ENCODE measurements around the gene IL17B. TPM values are rescaled to one million over a fixed set of nuclear protein-coding genes. Genes with fewer than 3 reads are reported as not detected.

The IL17B gene
- polyA plus RNA-seq, 3 donors = 1.3 to 2.1 (median 1.5) TPM

GRCh38 chr5:149324641-149325040 is 54.5 kb downstream of the IL17B start:
- no peak for DNase-seq

Other genes with a start within 250 kb of the IL17B start
- gene ABLIM3, start 237.8 kb downstream of the IL17B start, polyA plus RNA-seq (ENCODE audit: insufficient read length in 3 of 3) = 1 to 10 TPM; 1.1 to 1.3 (median 1.3) TPM
- gene AFAP1L1, start 107.4 kb downstream of the IL17B start, polyA plus RNA-seq (ENCODE audit: insufficient read length in 3 of 3) = 10 to 100 TPM; 19.4 to 22.1 (median 21.0) TPM
- gene GRPEL2, start 33.8 kb downstream of the IL17B start, polyA plus RNA-seq (ENCODE audit: insufficient read length in 3 of 3) = 10 to 100 TPM; 15.3 to 20.9 (median 19.5) TPM
- 10 to 100 TPM; 18.0 to 20.1 (median 19.6) TPM for gene PCYOX1L, start 21.2 kb downstream of the IL17B start, polyA plus RNA-seq (ENCODE audit: insufficient read length in 3 of 3)
- 100 to 1,000 TPM; 171 to 182 (median 175) TPM for gene CSNK1A1, start 172.1 kb upstream of the IL17B start, polyA plus RNA-seq (ENCODE audit: insufficient read length in 3 of 3)
- gene ARHGEF37, start 202.2 kb upstream of the IL17B start, polyA plus RNA-seq (ENCODE audit: insufficient read length in 3 of 3) = 1 to 10 TPM; 4.6 to 5.8 (median 4.8) TPM

Data from renal pelvis (tissue), 4 donors.